GM12878 (cell line): ENCODE results near the gene FAM81A.

Experiments
- ATF2 ChIP-seq: IDR thresholded peaks from 2 replicates; pipeline ENCODE4 v1.6.1; 2012; ENCODE audit warnings: low read length, inconsistent platforms
- CTCF ChIP-seq, 3 experiments: IDR thresholded peaks in 2 of 3; conservative IDR thresholded peaks in 1 of 3; 2 replicates each; pipeline ENCODE4 v1.5.1; 2011; ENCODE audit warnings: low read depth in 3 of 3, low read length in 3 of 3, mild to moderate bottlenecking in 3 of 3, control low read depth in 2 of 3, moderate library complexity in 2 of 3, inconsistent platforms in 1 of 3, mixed read lengths in 1 of 3; ENCODE audit not compliant: control insufficient read depth in 2 of 3, insufficient read depth in 1 of 3; ENCODE audit errors: extremely low read depth in 1 of 3
- HDAC2 ChIP-seq: fragments of 200-600 bp; sonication (generic); IDR thresholded peaks from 2 replicates; pipeline ENCODE4 v1.6.1; 2017
- JUND ChIP-seq: IDR thresholded peaks from 2 replicates; pipeline ENCODE4 v1.6.1; 2012; ENCODE audit warnings: low read depth, mild to moderate bottlenecking, low read length, improper control_type of control experiment, moderate library complexity
- PKNOX1 ChIP-seq: fragments of 450-650 bp; IDR thresholded peaks from 2 replicates; pipeline ENCODE4 v1.6.1; 2016; ENCODE audit warnings: mild to moderate bottlenecking
- PML ChIP-seq: IDR thresholded peaks from 2 replicates; pipeline ENCODE4 v1.6.1; 2012; ENCODE audit warnings: low read length, inconsistent platforms
- POLR2AphosphoS5 ChIP-seq: IDR thresholded peaks from 2 replicates; pipeline ENCODE4 v1.6.1; 2011; ENCODE audit warnings: mild to moderate bottlenecking, low read length, inconsistent platforms
- SP1 ChIP-seq: IDR thresholded peaks from one replicate; pipeline ENCODE4 v1.6.1; 2011; ENCODE audit warnings: low read depth, low read length
- SREBF2 ChIP-seq: IDR thresholded peaks from 2 replicates; pipeline ENCODE4 v1.6.1; 2012; ENCODE audit warnings: mild to moderate bottlenecking, low read length
- TAF1 ChIP-seq: IDR thresholded peaks from 2 replicates; pipeline ENCODE4 v1.6.1; 2011; ENCODE audit warnings: mild to moderate bottlenecking, low read depth, low read length, borderline replicate concordance
- TCF12 ChIP-seq: IDR thresholded peaks from 2 replicates; pipeline ENCODE4 v1.6.1; 2011; ENCODE audit warnings: low read depth, mild to moderate bottlenecking, low read length
- ZBTB33 ChIP-seq: fragments of 450-650 bp; IDR thresholded peaks from 2 replicates; pipeline ENCODE4 v1.6.1; 2017; ENCODE audit warnings: mild to moderate bottlenecking

GRCh38 chr15:59406446-59406845 is 31.5 kb upstream of the FAM81A start:
- no peak for TF ChIP-seq SREBF2
- TF ChIP-seq PKNOX1: no peak
- no peak for TF ChIP-seq ZBTB33
- TF ChIP-seq JUND: no peak
- no peak for TF ChIP-seq PML
- no peak for TF ChIP-seq TCF12
- no peak for TF ChIP-seq CTCF (IDR thresholded peaks at IDR 0.05 in 2 of 3, conservative IDR thresholded peaks at IDR 0.05 in 1 of 3; ENCODE audit: control insufficient read depth in 2 of 3, extremely low read depth in 1 of 3, insufficient read depth in 1 of 3, low read depth in 3 of 3, low read length in 3 of 3)
- TF ChIP-seq SP1: no peak
- TF ChIP-seq ATF2: peak; percentile 66; the same call in 1 of the 2 replicates
- no peak for TF ChIP-seq HDAC2
- no peak for TF ChIP-seq TAF1
- no peak for TF ChIP-seq POLR2AphosphoS5
